ENCODE data around the gene NR2E3. TPM values are rescaled to one million over a fixed set of nuclear protein-coding genes. Genes with fewer than 3 reads are reported as not detected.

NR2E3 gene
- total RNA-seq, 3 donors from 2014 or later (not counting 1 experiment from before 2014, with no cell fraction given), result not detected

- Mint-ChIP-seq H3K36me3 (no peaks in the 10 kb centered on the region), H3K9me3 (no peaks in the 10 kb centered on the region), H3K4me3 (no peak overlapping the region), H3K4me1 (no peaks in the 10 kb centered on the region), H3K27me3 (ENCODE audit: low read depth in 2 of 2) (peaks cover 0 to 4% of the 10 kb centered on the region in 2 donors), H3K27ac (no peak overlapping the region)
- no peaks in the 10 kb centered on the region for H3K36me3 ChIP-seq (ENCODE audit: control insufficient read depth, insufficient read depth, low read length)
- H3K9me3 ChIP-seq (ENCODE audit: control insufficient read depth, insufficient read depth, low read length), result no peaks in the 10 kb centered on the region
- no peaks in the 10 kb centered on the region for H3K27me3 ChIP-seq (ENCODE audit: control insufficient read depth, insufficient read depth, low read length)
- H3K27ac ChIP-seq (ENCODE audit: low read length), result no peak overlapping the region
- DNase-seq (no peak), ATAC-seq (no peak)
- no peak overlapping the region for H3K4me3 ChIP-seq (ENCODE audit: low read length)
- TF ChIP-seq CTCF (IDR thresholded peaks at IDR 0.05), result no peak
- WGBS (ENCODE audit: insufficient coverage), result 92% methylated on average over 7 of the region's 7 CpGs
- intact Hi-C loops (cut with micrococcal nuclease), result no loop called here
- H3K4me1 ChIP-seq (ENCODE audit: control insufficient read depth, insufficient read depth, low read length), result no peaks in the 10 kb centered on the region
These were observed 18.4 kb upstream of the NR2E3 start for GRCh38 chr15:71791975-71792374.

- Histone ChIP-seq H3K9me3 (ENCODE audit: control insufficient read depth, insufficient read depth, low read length) (no peaks in the 10 kb centered on the region), H3K27ac (ENCODE audit: low read length) (no peak overlapping the region), H3K36me3 (ENCODE audit: control insufficient read depth, insufficient read depth, low read length) (no peaks in the 10 kb centered on the region), H3K4me1 (ENCODE audit: control insufficient read depth, insufficient read depth, low read length) (no peaks in the 10 kb centered on the region), H3K27me3 (ENCODE audit: control insufficient read depth, insufficient read depth, low read length) (no peaks in the 10 kb centered on the region), H3K4me3 (ENCODE audit: low read length) (no peak overlapping the region)
- Mint-ChIP-seq H3K4me3 (no peak overlapping the region), H3K9me3 (no peaks in the 10 kb centered on the region), H3K36me3 (no peaks in the 10 kb centered on the region), H3K27me3 (ENCODE audit: low read depth in 2 of 2) (peaks cover 0 to 4% of the 10 kb centered on the region in 2 donors), H3K27ac (no peak overlapping the region), H3K4me1 (no peaks in the 10 kb centered on the region)
- ATAC-seq, result no peak
- 88% methylated on average over 2 of the region's 2 CpGs for WGBS (ENCODE audit: insufficient coverage)
- intact Hi-C loops (cut with micrococcal nuclease), result no loop called here
- no peak for DNase-seq
- no peak for TF ChIP-seq CTCF (IDR thresholded peaks at IDR 0.05)
These were observed 17.8 kb upstream of the NR2E3 start for GRCh38 chr15:71792521-71792920.

- Mint-ChIP-seq H3K27ac (no peak overlapping the region), H3K36me3 (no peaks in the 10 kb centered on the region), H3K27me3 (ENCODE audit: low read depth in 2 of 2) (peaks cover 13 to 29% of the 10 kb centered on the region in 2 donors), H3K9me3 (no peaks in the 10 kb centered on the region), H3K4me3 (no peak overlapping the region), H3K4me1 (peaks cover 0 to 6% of the 10 kb centered on the region in 2 donors)
- no peak for ATAC-seq
- DNase-seq, result no peak
- intact Hi-C loops (cut with micrococcal nuclease), result no loop called here
- Histone ChIP-seq H3K27ac (ENCODE audit: low read length) (no peak overlapping the region), H3K4me1 (ENCODE audit: control insufficient read depth, insufficient read depth, low read length) (no peaks in the 10 kb centered on the region), H3K27me3 (ENCODE audit: control insufficient read depth, insufficient read depth, low read length) (no peaks in the 10 kb centered on the region), H3K36me3 (ENCODE audit: control insufficient read depth, insufficient read depth, low read length) (no peaks in the 10 kb centered on the region), H3K9me3 (ENCODE audit: control insufficient read depth, insufficient read depth, low read length) (no peaks in the 10 kb centered on the region), H3K4me3 (ENCODE audit: low read length) (no peak overlapping the region)
- TF ChIP-seq CTCF (IDR thresholded peaks at IDR 0.05), result no peak
- 68% methylated on average over 6 of the region's 6 CpGs for WGBS (ENCODE audit: insufficient coverage)
These were observed 11.7 kb upstream of the NR2E3 start for GRCh38 chr15:71798641-71799040.

GRCh38 chr15:71800190-71800589, 10.2 kb upstream of the NR2E3 start:
- H3K27ac Mint-ChIP-seq, result no peak overlapping the region
- H3K9me3 ChIP-seq (ENCODE audit: control insufficient read depth, insufficient read depth, low read length), result no peaks in the 10 kb centered on the region
- TF ChIP-seq CTCF (IDR thresholded peaks at IDR 0.05), result no peak
- H3K36me3 ChIP-seq (ENCODE audit: control insufficient read depth, insufficient read depth, low read length), result no peaks in the 10 kb centered on the region
- no peaks in the 10 kb centered on the region for H3K4me1 ChIP-seq (ENCODE audit: control insufficient read depth, insufficient read depth, low read length)
- no peaks in the 10 kb centered on the region for H3K9me3 Mint-ChIP-seq
- H3K4me1 Mint-ChIP-seq, result peaks cover 0 to 6% of the 10 kb centered on the region in 2 donors
- H3K4me3 ChIP-seq (ENCODE audit: low read length), result no peak overlapping the region
- no peaks in the 10 kb centered on the region for H3K27me3 ChIP-seq (ENCODE audit: control insufficient read depth, insufficient read depth, low read length)
- no peak for ATAC-seq
- intact Hi-C loops (cut with micrococcal nuclease), result no loop called here
- WGBS (ENCODE audit: insufficient coverage), result 90% methylated on average over 3 of the region's 3 CpGs
- no peaks in the 10 kb centered on the region for H3K36me3 Mint-ChIP-seq
- H3K27me3 Mint-ChIP-seq (ENCODE audit: low read depth in 2 of 2), result peaks cover 13 to 29% of the 10 kb centered on the region in 2 donors
- no peak overlapping the region for H3K4me3 Mint-ChIP-seq
- no peak for DNase-seq
- no peak overlapping the region for H3K27ac ChIP-seq (ENCODE audit: low read length)

All from natural killer cell (primary cell).